Urinary bladder (tissue), 4 donors: ENCODE results near the gene FCER1G. TPM values are rescaled to one million over a fixed set of nuclear protein-coding genes. Genes with fewer than 3 reads are reported as not detected.
A peak's percentile ranks its signal among the peaks of the same experiment; 100 is the strongest.

Experiments
- DNase-seq: peaks from one replicate; pipeline ENCODE4 v3.0.0-alpha.2; 2015; ENCODE audit errors: extremely low spot score
- H3K27ac ChIP-seq: one replicate; pipeline ENCODE4 v1.5.1; 2013; ENCODE audit warnings: low read depth, mild to moderate bottlenecking, moderate library complexity
- H3K36me3 ChIP-seq: one replicate; pipeline ENCODE4 v1.6.1; 2013; ENCODE audit warnings: mild to moderate bottlenecking, moderate library complexity; ENCODE audit not compliant: insufficient read depth
- H3K4me1 ChIP-seq: one replicate; pipeline ENCODE4 v1.6.1; 2013; ENCODE audit warnings: mild to moderate bottlenecking, moderate library complexity; ENCODE audit not compliant: insufficient read depth
- H3K4me3 ChIP-seq: one replicate; pipeline ENCODE4 v1.5.1; 2013; ENCODE audit warnings: low read depth, low read length
- WGBS: extraction: QIAGEN DNeasy Blood & Tissue Kit; methylation state at CpG from one replicate; pipeline ENCODE4 v1.1.7; 2013; 5-methylcytosine and 5-hydroxymethylcytosine counted together
- polyA plus RNA-seq: library from polyadenylated mRNA; stranded (reverse); fragments of 200-250 nt; gene quantifications from one replicate; pipeline ENCODE4 v1.2.3, GENCODE V29; 2013
- total RNA-seq: library from RNA; depleted of rRNA; stranded (reverse); fragments of >200 nt; gene quantifications from one replicate; pipeline ENCODE4 v1.2.3, GENCODE V29; 2014
- donor health status: healthy with polysubstance abuse.
- donor health status: healthy.

The FCER1G gene
- total and polyA plus RNA-seq, 2 donors = 15.9 to 161 TPM

DNA sequence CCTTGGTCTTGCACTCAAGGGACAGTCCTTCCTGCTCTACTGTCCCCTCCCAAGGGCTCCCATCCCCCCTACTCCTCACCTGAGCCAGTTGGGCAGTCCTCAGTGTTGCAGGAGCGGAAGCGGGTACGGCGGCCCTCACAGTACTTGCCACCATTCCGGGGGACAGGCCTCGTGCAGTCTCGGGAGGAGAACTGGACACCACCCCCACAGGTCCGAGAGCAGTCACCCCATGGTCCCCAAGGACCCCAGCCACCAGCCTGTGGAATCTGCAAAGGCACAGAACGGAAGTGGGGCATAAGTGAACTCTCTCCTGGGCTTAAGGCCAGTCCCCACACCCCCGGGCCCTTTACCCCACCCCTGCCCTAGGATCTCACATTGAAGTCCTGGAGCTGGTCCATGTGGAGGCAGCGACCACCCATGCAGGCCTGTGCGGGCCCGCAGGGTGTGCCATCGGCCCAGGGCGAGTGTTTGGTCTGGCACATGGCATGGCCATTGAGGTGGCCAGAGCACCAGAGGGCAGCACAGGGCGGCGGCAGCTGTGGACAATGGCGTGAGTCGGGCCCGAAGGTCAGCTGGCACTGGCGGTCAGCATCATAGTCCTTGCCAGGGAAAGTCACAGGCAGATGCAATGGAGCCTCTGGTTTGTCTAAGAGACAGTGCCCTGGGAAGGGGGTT is 21.4 kb upstream of the FCER1G start:
- Histone ChIP-seq H3K4me3 (no peak overlapping the region), H3K27ac (no peak overlapping the region), H3K36me3 (no peaks in the 10 kb centered on the region), H3K4me1 (no peaks in the 10 kb centered on the region)
- DNase-seq = no peak
- WGBS = 78% methylated on average over 21 of the region's 21 CpGs

DNA sequence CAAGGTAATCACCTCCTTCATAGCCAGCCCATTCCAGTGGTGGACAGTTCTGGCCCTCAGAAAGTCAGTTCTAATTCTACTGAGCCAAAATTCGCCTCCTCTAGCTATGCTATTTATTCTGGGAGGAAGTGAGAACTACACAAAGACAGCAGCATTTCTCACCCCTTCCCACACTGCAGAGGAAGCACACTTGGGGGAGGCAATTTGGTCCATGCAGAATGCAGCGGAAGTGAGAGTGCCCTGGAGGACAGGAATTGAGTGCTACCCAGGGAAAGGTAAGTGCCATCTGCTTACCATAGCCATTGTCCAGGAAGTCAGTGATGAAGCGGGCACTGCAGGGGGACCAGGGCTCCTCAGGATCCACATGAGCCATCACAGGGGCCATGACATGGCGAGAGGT is 19.9 kb upstream of the FCER1G start:
- Histone ChIP-seq H3K36me3 (no peaks in the 10 kb centered on the region), H3K4me1 (no peaks in the 10 kb centered on the region), H3K27ac (no peak overlapping the region), H3K4me3 (no peak overlapping the region)
- DNase-seq = no peak
- WGBS = 83% methylated on average over 4 of the region's 4 CpGs

DNA sequence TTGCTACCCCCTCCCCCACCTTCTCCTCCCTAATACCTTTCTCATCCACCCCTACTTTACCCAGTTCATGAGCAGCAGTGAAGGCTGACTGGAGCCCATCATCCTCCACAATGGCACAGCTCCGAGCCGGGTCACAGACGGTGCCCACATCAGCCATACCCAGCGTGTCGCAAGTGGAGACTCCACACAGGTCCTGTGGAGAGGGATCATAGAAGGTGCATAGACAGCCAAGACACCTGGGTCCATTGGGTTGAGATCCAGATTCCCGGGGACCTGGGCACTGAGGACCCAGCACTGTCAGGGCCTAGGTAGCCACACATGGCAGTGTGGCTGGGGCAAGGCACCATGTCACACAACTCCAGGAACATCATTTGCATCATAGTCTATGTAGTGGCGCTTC is 19.0 kb upstream of the FCER1G start:
- no peak overlapping the region for H3K27ac ChIP-seq
- H3K4me1 ChIP-seq = no peaks in the 10 kb centered on the region
- H3K4me3 ChIP-seq = no peak overlapping the region
- WGBS = 93% methylated on average over 7 of the region's 7 CpGs
- no peak for DNase-seq
- H3K36me3 ChIP-seq = no peaks in the 10 kb centered on the region

DNA sequence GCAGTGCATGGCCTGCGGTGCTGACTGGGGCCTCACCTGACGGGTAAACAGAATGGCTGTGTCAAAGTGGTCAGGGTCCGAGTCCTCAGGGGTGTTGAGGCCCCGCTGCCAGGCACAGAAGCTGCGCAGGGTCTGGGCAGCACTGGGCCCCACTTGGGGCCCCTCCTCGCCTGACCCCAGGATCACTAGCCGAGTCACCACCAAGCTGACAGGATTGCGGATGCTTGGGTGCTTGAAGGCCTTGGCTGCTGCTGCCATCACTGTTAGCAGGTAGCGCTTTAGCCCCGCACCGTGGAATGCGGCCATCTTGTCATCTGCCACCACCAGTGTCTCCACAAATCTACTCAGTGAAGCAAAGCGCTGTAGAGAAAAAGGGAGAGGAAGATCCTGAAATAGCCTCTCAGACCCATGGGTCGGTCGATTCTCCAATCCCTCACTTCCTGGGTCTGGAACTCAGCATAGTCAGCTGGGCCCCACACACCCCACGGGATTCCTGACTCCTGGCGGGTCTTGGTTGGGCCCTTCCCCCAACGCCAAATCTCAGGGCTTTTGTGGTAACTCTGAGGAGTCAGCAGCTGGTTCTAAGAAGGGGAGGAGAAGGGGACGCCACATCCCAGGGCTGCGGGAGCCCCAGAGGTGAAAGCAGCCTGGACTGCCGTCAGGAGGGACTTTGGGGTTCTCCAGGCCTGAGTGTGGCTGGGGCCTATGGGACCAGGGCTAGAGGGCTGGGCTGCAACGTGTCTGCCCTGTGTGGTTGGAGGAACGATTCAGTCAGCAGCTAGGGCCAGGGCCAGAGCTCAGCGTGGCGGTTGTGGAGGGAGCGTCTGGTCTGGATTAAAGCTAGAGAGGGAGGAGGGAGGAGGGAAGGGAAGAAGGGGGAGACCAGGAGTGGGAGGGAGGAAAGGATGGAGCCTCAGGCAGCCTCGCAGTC is 18.3 kb upstream of the FCER1G start:
- peak overlapping the region; percentile 69 for H3K27ac ChIP-seq
- 48% methylated on average over 27 of the region's 27 CpGs for WGBS
- no peaks in the 10 kb centered on the region for H3K4me1 ChIP-seq
- no peak for DNase-seq
- H3K36me3 ChIP-seq = no peaks in the 10 kb centered on the region
- no peak overlapping the region for H3K4me3 ChIP-seq

DNA sequence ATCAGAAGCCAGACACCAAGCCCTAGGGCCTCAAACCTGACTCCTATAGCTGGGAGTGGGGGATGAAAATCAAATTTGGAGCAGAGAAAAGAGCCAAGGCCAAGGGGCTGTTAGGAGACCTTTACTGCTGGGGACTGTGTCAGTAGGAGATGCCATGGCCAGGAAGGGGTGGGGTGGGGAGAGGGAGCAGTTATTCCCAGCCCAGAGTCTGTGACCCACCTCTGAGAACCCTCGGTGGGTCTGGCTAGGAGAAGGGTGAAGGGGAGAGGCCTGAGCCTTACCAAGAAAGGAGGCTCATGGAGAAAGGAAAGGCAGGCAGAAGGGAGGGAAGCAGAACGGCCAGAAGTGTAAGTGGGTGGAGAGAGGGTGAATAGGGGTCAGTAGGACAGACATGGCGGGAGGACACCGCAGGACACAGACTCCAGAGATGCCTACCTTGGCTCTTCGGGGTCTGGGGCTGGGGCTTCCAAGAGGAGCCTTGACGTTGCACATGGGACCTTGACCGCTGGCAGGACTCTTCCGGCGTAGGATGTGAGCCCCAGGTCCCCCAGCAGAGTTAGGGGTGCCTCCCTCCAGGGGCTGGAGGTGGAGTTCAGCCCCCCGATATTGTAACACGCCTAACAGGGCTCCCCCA is 17.4 kb upstream of the FCER1G start:
- peak overlapping the region; percentile 32 for H3K27ac ChIP-seq
- no peaks in the 10 kb centered on the region for H3K36me3 ChIP-seq
- DNase-seq = no peak
- H3K4me3 ChIP-seq = peak overlapping the region; percentile 6
- no peaks in the 10 kb centered on the region for H3K4me1 ChIP-seq
- 44% methylated on average over 11 of the region's 11 CpGs for WGBS

DNA sequence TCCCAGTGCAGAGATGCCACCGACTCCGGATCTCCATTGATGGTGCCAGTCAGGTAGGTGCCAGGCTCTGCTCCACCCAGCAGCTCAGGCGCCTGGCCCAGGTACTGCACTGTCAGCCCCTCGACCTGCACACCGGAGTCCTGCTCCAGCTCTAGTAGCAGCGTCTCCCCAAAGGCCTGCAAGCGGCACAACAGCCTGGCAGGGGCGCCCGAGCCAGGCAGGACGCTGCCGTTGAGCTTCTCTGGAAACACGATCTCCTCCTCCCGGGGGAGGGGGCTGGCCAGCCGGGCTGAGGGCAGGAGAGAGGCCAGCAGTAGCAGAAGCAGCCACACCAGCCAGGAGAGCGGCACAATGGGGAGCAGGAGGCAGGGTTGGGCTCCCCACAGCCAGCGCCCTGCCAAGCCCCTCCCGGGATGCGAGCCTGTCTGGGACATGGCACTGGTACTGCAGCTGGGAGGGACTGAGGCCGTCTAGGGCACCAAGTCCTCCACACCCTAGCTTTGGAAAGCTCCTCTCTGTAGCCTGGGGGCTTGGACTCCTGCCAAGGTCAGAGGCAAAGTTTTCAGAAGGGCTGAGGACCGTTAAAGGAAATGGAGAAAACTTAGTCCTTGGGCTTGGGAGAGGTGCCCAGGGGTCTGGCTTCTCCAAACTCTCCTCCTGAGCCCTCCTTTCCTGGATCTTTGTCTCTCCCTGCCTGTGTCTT is 16.8 kb upstream of the FCER1G start:
- H3K36me3 ChIP-seq = no peaks in the 10 kb centered on the region
- no peaks in the 10 kb centered on the region for H3K4me1 ChIP-seq
- DNase-seq = no peak
- WGBS = 16% methylated on average over 20 of the region's 20 CpGs
- peak overlapping the region; percentile 6 for H3K4me3 ChIP-seq
- no peak overlapping the region for H3K27ac ChIP-seq

DNA sequence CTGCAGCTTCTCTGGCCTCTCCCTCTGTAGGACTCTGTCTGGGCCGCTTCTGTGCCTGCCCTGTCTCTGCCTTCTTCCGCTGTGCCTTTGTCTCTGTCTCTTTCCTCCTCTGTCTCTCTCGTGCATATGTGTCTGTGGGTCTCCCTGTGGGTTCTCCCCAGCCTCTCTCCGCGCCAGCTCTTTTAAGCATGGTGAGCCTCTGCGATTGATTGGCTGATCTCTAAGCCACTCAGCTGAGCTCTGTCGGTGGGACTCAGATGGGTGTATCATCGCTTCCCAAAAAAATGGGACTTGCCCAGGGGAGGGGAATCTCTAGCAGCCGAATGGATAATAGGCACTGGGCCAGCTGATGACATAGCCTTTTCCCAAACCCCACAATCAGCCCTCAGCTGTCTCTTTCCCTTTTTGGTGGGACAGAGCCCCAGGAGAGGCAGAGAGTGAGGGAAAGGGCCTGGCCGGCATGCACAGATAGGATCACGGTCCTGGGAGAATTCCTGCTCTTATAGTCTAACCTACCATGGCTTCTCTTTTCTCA is 16.1 kb upstream of the FCER1G start, which contains the start of gene ADAMTS4:
TSS of gene ADAMTS4 (minus strand) at position 158 of the 535 bp plus-strand sequence. CDS start 427 bp downstream, outside the sequence.
- DNase-seq = peak; percentile 65
- Histone ChIP-seq H3K4me1 (peaks cover 2% of the 10 kb centered on the region), H3K27ac (peak within 1 kb of the TSS; percentile 55), H3K36me3 (no peaks in the 10 kb centered on the region), H3K4me3 (peak within 1 kb of the TSS; percentile 6)
- WGBS = 16% methylated on average over 11 of the region's 11 CpGs

DNA sequence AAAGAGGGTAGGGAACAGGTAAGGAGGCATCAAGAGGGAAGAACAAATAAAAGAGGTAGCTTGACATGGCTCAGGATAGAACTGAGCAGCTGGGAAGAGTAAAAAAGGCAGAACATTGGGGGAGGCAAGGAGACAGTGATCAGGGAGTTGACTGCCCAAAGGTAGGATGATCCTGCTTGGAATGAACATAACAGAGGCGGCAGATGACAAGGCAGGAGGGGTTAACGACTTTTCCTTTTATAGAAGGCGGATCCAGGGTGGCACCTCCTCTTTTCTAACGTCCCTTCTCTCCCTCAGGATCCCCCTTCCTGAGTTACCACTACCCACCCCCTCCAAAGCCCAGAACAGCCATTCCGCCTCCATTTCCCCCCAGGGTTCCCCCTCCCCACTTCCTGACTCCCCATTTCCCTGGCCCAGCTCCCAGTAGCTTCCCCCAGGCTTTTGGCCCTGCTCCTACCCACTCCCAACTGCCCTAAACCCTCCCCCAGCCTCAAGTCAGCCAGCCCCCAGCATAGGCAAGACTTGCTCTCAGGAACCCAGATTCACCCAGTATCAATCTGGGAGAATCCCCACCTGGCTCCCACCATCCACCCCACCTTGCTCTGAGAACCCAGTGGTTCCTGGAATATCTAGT is 15.5 kb upstream of the FCER1G start:
- DNase-seq = no peak
- no peak overlapping the region for H3K4me3 ChIP-seq
- peaks cover 2% of the 10 kb centered on the region for H3K4me1 ChIP-seq
- H3K36me3 ChIP-seq = no peaks in the 10 kb centered on the region
- peak overlapping the region; percentile 55 for H3K27ac ChIP-seq
- whole genome bisulfite sequencing = 44% methylated on average over 5 of the region's 5 CpGs

DNA sequence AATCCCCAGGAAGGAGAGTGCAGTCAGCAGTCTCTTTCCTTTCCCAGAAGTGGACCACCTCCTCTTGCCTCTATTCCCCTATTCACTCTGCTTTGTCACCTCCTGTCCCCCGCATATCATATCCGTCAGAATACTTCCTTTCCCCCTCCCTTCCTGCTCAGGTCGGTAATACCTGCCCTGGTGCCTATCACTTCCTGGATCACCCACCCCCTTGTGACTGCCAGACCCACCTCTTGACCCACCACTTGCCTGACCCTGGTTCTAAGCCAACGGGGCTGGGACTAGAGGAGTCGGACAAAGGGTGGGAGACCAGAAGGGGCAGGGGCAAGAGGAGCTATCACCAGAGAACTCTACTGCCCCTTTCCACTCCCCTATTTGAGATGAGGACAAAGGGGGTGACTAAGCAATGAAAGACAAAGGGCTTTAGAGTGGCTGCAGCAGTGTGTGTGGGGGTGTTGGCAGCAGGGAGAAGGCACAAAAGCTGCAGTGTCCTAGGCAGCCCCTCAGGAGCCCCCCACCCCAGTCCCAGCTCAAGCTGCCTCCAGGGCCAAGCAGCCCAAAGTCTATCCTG is 14.6 kb upstream of the FCER1G start:
- no peaks in the 10 kb centered on the region for H3K36me3 ChIP-seq
- 66% methylated on average over 5 of the region's 5 CpGs for WGBS
- no peak overlapping the region for H3K4me3 ChIP-seq
- peak overlapping the region; percentile 90 for H3K27ac ChIP-seq
- peaks cover 2% of the 10 kb centered on the region for H3K4me1 ChIP-seq
- DNase-seq = no peak

DNA sequence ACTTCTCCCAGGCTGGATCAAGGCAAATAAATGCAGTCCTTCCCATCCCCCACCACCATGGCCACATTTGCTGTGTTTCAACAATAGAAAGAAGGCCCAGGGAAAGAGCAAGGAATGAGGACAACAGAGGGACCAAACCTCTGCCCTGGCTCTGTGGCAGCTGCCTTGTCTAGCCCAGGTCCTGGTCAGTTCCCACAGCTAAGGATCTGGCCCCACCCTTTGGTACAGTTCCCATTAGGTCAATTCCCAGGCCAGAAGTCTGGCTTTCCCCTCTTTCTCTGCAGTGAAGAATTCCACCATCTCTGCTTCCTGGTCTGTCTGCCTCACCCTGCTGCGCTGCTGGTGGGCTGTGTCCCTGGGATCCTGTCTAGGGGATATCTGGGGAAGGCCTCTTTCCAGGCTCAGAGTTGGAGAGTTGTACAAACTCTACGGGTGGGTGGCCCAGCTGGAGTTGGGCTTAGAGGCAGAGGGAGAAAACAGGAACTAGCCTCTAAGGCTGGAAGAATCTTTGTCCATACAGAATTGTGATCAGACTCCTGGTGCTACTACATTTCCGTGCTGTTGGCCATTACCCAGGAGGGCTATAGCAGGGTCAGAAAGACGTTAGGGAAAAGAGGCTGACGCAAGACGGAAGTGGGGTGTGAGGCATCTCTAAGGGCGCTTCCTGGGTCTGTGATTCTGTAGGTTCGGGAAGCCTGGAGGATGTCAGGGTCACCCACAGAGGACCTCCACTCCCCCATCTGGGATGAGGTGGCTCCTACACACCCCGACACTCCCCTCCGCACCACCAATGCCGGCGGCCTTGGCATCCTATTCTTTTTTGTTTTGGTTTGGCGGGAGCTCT is 13.9 kb upstream of the FCER1G start:
- Histone ChIP-seq H3K4me1 (peaks cover 2% of the 10 kb centered on the region), H3K36me3 (no peaks in the 10 kb centered on the region), H3K27ac (peak overlapping the region; percentile 90), H3K4me3 (peak overlapping the region; percentile 34)
- whole genome bisulfite sequencing = 18% methylated on average over 13 of the region's 13 CpGs
- no peak for DNase-seq

DNA sequence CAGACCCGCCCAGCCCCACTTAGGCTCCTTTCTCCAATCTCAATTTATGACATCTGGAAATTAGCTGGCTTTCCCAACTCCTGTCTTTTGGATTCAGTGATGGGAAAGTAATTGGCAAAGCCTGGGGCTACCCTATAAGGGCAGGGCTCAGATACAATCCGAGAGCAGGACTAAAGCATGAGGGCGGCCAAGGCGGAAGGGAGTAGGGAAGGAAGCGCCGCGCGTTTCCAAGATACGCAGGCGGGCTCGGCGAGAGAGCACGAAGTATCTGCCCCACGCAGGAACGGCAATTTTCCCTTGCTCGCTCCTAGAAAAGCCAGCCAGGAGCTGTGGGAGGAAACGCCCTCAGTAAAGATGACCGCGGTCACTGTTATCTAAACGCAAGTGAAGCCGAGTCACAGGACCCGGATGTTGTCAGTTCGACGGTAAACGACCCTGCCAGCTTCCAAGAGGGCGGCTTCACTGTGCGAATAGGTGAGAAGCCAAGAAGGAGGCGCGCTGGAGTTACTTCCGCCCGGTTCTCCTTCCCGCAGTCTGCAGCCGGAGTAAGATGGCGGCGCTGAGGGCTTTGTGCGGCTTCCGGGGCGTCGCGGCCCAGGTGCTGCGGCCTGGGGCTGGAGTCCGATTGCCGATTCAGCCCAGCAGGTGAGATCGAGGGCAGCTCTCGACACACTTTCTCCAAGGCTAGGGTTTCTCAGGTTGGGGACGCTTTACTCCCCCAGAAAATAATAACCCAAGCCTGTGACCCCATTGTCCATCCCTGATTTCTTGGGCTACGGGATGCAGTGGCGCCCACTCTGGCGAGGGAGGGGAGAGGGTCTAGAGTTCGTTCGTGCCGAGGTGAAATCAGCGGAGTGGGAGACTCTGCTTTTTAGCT is 13.0 kb upstream of the FCER1G start, which contains the start of gene NDUFS2:
TSS of gene NDUFS2 (plus strand) at position 532 of the 877 bp plus-strand sequence. CDS start at position 551, 19 bp downstream.
- Histone ChIP-seq H3K27ac (peak within 1 kb of the TSS; percentile 90), H3K4me1 (peaks cover 2% of the 10 kb centered on the region), H3K4me3 (peak within 1 kb of the TSS; percentile 65), H3K36me3 (peaks cover 3% of the 10 kb centered on the region)
- peak; percentile 99 for DNase-seq
- WGBS = 2% methylated on average over 53 of the region's 53 CpGs
